GM12873 (cell line): ENCODE measurements around the gene RNF220.

Source experiments
- TF ChIP-seq, protein P1 (sequence below): IDR thresholded peaks from 2 replicates; pipeline ENCODE4 v1.5.1; 2012; ENCODE audit warnings: low read depth, mild to moderate bottlenecking, moderate library complexity, low read length, control low read depth; ENCODE audit not compliant: insufficient read depth; ENCODE audit errors: missing control alignments

The RNF220 gene

DNA sequence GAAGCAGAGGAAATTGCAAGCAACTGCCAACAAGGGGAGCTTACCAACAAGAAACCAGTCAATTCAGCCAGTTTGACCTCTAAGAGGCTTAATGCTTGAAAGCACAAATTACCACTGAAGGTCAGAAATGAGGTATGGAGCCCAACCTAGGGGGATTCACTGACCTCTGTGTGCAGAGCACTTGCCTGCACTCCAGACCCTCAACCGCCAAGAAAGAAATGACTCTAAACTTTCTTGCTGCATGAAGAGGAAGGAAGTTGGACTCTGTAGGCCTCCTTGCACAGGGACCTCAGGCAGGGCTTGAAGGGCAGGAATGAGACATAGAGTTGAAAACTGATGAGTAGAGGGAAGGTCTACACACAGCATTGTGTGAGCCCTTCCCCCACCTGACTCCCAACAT, 279.5 kb downstream of the RNF220 start:
- TF ChIP-seq, protein P1, sequence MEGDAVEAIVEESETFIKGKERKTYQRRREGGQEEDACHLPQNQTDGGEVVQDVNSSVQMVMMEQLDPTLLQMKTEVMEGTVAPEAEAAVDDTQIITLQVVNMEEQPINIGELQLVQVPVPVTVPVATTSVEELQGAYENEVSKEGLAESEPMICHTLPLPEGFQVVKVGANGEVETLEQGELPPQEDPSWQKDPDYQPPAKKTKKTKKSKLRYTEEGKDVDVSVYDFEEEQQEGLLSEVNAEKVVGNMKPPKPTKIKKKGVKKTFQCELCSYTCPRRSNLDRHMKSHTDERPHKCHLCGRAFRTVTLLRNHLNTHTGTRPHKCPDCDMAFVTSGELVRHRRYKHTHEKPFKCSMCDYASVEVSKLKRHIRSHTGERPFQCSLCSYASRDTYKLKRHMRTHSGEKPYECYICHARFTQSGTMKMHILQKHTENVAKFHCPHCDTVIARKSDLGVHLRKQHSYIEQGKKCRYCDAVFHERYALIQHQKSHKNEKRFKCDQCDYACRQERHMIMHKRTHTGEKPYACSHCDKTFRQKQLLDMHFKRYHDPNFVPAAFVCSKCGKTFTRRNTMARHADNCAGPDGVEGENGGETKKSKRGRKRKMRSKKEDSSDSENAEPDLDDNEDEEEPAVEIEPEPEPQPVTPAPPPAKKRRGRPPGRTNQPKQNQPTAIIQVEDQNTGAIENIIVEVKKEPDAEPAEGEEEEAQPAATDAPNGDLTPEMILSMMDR, result no peak

DNA sequence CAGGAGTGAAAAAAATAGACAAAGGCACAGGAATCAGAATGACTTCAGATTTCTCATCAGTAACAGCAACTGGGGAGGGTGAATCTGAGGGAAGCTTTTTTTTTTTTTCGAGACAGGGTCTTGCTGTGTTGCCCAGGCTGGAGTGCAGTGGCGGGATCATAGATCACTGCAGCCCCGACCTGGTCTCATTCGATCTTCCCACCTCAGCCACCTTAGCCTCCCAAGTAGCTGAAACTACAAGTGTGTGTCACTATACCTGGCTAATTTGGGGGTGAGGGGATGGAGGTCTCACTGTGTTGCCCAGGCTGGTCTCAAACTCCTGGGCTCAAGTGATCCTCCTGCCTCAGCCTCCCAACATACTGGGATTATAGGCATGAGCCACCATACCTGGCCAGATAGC, 280.2 kb downstream of the RNF220 start:
- TF ChIP-seq, protein P1, result no peak

DNA sequence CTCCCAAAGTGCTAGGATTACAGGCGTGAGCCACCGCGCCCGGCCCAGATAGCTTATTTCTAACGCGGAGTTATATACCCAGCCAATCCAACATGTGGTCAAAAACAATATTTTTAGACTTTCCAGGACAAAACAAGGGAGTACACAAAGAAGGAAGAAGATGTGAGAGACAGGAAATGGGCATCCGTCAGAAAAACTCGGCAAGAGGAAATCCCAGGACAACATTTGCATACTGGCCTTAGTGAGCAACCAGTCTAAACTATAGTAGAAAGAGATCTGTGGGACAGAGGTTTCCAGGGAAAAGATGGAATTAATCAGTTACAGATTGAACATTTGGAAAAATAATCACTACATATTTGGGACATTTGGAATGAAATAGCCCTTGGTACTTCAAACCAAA, 280.8 kb downstream of the RNF220 start:
- TF ChIP-seq, protein P1, result no peak

DNA sequence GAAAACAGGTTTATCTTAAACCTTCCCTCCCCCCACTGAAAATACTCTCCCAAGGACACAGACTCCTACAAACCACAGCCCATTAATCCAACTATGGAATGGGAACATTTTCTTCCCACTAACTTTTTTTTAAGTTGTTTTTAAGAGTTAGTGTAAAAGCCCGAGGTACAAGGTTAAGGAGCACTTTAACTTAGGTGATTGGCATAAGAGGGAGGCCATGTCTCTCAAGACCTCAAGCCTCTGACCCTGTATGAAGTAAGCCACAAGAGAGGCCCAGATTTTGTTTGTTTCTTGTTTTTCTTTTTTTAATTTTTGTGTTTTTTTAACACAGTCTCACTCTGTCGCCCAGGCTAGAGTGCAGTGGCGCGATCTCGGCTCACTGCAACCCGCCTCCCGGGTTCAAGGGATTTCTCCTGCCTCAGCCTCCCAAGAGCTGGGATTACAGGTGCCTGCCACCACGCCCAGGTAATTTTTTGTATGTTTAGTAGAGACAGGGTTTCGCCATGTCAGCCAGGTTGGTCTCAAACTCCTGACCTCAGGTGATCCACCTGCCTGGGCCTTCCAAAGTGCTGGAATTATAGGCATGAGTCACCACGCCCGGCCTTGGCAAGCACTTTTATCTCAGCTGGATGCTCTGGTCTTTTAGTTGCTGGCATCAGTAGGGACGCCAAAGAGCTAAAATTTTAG, 283.8 kb downstream of the RNF220 start:
- TF ChIP-seq, protein P1, result no peak

DNA sequence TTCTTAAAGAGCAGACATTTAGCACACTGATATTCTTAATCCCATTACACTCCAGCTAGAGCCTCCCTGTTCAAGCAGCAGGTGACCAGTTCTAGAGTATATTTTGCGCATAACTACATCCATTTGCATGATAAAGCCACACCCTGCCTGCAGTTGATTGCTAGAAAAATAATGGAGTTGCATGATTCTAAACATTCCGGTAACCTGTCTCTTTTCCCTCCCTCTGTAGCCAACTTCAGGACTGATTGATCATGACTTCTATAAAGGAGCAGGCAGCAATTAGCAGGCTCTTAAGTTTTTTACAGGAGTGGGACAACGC, 284.4 kb downstream of the RNF220 start:
- TF ChIP-seq, protein P1, result no peak

DNA sequence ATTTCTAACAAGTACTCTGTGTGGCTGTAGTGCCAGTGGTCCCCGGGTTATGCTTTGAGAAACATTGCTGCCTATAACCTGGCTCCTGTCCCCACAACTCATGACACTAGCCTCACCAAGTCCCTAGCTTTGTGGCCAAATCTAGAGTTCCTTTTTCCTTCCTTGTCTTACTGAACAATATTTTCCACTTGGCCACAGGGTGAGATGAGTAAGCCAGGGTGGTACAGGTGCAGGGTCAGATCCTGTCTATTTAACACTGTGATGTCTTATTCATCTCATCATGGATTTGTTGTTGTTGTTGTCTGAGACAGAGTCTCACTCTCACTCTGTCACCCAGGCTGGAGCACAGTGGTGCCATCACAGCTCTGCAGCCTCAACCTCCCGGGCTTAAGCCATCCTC, 288.1 kb downstream of the RNF220 start:
- TF ChIP-seq, protein P1, result no peak

DNA sequence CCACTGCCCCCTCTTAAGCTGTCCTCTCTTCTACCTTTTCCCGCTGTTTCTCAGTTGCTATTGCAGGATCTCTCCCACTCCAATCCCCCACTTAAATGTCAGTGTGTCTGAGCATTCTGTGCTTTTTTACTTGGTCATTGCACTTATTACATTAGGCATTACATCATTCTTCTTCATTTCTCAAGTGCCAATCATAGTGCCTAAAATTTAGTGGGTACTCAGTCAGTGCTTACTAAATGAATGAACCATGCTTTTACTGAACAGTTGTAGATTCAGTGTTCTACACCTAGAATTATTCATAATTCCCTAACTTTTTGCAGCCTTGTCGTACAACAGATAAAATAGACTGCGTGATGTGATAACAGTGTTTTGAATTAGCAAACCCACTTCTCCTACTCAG, 288.8 kb downstream of the RNF220 start:
- TF ChIP-seq, protein P1, result no peak
